Measurements from ENCODE around the gene CIZ1.

Gene CIZ1

GRCh38 chr9:128213746-128214497 is 22.6 kb upstream of the CIZ1 start:
- DNase-seq (ENCODE audit: low read depth in 2 of 3, low spot score in 2 of 3), result no peak

GRCh38 chr9:128211981-128212281 is 20.6 kb upstream of the CIZ1 start:
- no peak for DNase-seq (ENCODE audit: low read depth in 2 of 3, low spot score in 2 of 3)

DNA sequence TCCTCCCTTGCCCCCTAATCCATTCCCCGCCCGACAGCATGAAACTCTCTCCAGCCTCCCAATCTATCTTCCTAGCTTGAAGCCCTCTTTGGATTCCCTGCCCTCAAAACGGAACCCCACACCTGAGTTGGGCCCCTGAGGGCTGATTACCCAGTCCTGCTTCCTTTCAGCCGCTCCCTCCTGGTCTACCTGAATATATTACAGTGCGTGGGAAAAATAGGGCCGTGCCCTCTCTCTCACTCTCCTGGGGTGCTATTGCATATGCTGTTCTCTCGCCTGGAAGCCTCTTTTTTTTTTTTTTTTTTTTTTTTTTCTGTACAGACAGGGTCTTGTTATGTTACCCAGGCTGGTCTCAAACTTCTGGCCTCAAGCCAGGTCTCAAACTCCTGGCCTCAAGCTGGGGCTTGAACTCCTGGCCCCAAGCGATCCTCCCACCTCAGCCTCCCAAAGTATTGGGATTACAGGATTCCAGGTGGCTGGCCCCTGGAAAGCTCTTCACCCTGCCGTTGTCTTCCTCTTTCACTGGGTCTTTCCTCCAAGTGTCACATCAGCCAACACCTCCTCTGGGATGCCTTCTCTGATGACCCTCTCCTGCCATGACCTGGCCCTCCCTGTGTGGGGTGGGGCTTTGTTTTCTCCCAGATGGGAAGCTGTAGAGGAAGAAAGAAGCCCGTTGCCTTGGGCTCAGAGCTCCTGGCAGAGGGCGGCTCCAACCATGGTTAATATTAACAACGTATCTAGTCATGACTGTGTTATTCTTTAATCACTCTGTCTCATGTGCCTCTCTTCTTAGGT is 20.0 kb upstream of the CIZ1 start:
- no peak for DNase-seq (ENCODE audit: low read depth in 2 of 3, low spot score in 2 of 3)

DNA sequence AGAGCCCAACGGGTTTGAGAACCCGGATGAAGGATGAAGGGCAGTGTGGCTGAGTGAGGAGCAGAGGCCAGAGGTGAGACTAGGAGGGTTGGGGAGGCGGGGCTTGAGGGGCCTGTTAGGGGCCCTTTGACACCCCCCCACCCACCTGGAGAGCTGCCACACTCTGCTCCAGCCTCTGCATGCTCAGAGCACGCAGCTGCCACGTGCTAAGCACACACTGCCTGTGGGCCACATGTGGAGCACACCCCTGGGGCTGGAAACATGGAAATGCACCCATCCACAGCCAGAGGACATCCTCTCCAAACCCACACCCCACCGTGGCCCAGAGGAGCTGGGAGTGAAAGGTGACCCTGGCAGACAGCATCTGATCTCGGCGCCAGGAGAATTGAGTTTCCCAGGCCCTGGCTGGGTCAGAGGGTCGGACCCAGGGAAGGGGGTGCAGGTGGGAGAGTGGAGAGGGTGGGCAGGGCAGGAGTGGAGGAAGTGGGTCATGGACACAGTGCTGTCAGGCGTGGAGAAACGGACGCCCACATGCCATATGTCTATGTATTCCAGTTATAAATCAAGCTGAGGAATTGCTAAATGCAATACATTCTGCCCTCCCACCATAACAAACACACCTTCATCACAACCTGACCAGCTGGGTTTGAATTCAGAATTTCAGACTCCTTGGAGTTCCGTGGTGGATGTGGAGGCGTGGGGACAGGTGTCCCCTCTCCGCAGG is 17.7 kb upstream of the CIZ1 start:
- DNase-seq (ENCODE audit: low read depth in 2 of 3, low spot score in 2 of 3), result no peak

DNA sequence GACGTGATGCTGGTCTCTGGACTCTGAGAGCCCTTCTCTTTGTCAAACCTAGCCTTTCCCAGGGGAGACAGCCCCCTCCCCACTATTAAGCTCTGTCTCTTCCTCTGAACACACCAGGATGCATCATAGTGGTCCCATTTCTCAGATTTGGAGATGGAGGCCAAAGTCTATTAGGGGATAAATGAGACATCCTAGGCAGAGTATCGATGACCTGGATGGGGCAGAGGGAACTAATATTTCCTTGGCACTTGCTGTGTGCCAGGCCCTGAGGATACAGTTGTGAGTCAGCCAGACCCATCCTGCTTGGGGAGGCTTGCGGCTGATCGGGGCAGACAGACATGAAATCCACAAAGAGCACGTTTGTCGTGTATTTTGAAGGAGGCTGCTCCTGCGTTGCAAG is 17.0 kb upstream of the CIZ1 start:
- DNase-seq (ENCODE audit: low read depth in 2 of 3, low spot score in 2 of 3), result no peak

DNA sequence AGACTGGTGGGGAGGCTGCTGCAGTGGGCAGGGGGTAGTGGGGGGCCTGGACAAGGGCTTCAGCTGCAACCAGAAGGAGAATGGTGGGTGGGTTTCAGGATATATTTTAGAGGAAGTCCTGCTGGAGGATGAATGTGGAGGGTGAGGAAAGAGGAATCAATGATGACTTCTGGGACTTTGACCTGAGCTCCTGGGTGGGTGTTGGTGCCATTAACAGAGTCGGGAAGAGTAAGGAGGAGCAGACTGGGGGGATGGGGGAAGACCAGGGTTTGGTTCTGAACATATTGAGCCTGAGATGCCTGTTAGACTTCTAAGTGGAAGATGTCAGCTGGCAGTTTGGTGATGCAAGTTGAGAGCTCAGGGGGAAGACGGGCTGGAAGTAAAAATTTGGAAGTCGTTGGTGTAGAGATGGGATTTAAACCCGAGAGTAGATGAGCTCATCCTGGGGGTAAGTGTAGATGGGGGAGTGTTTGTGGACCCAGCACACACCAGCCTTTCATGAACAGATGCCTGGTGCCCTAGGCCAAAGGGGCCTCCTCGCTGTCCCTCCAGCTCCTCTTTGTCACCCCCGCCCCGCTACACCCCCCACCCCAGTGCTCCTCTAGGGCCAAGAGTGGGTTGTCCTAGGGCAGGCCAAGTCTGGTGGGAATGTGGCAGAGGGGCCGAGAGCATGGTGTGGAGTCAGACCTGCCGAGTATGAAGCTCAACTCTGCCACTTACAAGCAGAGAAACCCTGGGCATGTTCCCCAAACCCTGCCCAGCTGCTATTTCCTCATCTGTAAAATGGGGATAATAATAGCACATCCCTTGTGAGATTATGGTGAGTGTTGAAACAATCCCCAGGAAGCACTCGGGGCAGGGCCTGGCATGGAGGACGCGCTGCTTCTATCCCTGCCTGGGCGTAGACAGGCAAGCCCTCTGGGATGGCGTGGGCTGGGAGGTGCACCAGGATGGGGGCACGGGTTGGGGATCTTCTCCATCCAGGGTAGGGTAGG is 15.8 kb upstream of the CIZ1 start:
- no peak for DNase-seq (ENCODE audit: low read depth in 2 of 3, low spot score in 2 of 3)

GRCh38 chr9:128206484-128206883 is 15.1 kb upstream of the CIZ1 start:
- no peak for DNase-seq (ENCODE audit: low read depth in 2 of 3, low spot score in 2 of 3)

GRCh38 chr9:128205296-128205944 is 14.0 kb upstream of the CIZ1 start:
- DNase-seq (ENCODE audit: low read depth in 2 of 3, low spot score in 2 of 3), result no peak

DNA sequence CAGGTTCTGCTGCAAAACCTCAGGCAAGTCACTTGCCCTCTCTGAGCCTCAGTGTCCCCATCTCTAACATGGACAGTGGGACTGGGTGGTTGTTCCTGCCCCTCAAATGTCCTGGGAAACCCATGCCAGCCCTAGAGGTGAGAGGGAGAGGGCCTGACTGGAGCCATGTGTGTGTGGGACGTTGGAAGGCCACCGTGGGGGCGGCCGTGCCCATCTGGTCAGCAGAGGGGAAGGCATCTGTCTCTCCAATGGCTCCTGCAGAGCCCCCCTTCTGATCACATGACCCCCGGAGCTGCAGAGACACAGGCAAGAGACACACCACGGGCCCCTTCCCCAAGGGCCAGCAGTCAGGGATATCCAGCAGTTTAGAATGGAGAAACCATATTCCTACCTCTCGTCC is 13.5 kb upstream of the CIZ1 start:
- no peak for DNase-seq (ENCODE audit: low read depth in 2 of 3, low spot score in 2 of 3)

GRCh38 chr9:128203707-128204551 is 12.6 kb upstream of the CIZ1 start:
- DNase-seq (ENCODE audit: low read depth in 2 of 3, low spot score in 2 of 3), result no peak

GRCh38 chr9:128203024-128203706 is 11.8 kb upstream of the CIZ1 start, which contains the start of gene DNM1:
DNM1 (plus strand) TSS chr9:128203379; CDS start chr9:128203471, 92 bp downstream.
- peak; percentile 38 to 51 (median 44) for DNase-seq (ENCODE audit: low read depth in 2 of 3, low spot score in 2 of 3)

- no peak for DNase-seq (ENCODE audit: low read depth in 2 of 3, low spot score in 2 of 3)
These were observed 11.3 kb upstream of the CIZ1 start for GRCh38 chr9:128202648-128203023.

DNA sequence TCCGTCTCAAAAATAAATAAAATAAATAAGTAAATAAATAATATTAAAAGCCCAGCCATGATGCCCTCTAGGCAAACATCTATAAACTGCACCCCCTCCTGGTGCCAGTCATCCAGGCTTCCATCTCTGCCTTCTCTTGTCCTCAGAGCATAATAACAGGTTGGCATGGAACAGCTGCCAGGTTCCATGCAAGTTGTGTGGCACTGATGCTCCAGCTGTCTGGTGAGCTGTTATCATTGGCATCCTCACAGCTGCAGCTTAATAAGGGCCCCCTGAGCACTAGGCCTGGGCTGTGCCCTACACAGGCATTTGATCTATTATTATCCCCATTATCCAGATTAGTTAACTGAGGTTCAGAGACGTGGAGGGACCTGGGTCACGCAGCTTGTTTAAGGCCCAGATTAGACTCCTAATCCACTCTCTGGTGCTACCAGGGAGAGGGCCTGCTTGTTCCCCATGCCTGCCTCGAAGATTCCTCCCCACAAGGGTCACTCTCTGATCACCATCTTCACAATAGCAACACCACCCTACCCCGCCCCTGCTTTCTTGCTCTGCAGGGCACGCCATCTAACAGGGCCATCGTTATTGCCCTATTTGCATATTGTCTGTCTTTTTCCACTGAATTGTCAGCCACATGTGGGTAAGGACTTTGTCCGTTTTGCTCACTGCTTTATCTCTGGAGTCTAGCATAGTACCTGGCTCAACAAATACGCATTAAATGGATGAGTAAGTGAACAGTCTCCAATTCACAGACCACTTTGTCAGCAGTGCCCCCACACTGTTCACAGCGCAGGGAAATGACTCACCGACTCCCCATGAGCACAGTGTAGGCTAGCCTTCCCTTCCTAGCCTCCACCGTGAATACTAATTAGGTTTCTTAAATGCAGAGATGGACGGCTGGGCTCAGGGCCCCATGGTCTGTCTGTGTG is 10.3 kb upstream of the CIZ1 start:
- DNase-seq (ENCODE audit: low read depth in 2 of 3, low spot score in 2 of 3), result no peak

GRCh38 chr9:128193469-128194096 is 2.2 kb upstream of the CIZ1 start:
- no peak for DNase-seq (ENCODE audit: low read depth in 2 of 3, low spot score in 2 of 3)

DNA sequence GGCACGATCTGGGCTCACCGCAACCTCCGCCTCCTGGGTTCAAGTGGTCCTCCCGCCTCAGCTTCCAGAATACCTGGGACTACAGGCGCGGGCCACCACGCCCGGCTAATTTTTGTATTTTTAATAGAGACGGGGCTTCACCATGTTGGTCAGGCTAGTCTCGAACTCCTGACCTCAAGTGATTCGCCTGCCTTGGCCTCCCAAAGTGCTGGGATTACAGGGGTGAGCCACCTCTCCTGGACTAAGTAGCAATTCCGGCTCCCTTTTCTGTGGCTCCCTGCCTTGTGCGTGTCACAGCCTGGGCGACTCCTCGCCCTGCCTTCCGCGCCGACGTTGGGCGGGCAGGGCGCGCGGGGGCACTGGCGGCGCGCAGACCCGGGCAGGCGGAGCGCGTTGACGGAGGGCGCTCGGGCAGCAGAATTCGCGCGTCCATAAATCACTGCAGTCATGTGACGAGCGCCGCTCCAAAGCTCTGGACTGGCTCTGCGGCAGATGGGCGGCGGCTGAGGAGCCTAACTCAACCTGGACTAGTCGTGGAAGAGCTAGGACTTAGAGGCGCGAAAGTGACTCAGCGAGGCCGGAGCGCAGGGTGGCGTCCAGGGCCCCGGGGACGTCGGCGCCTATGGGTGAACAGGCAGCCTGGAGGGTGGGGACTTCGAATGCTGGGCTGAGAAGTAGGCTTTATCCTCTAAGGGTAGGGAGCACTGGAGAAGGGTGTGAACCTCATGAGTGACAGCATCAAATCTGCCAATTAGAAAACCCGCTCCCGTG is 1.4 kb upstream of the CIZ1 start:
- no peak for DNase-seq (ENCODE audit: low read depth in 2 of 3, low spot score in 2 of 3)

Data from activated CD8-positive, alpha-beta memory T cell treated with anti-CD3 and anti-CD28 coated beads for 48 hours (primary cell).